ENCODE data around the gene SLC7A5.
"Not testable (repeated sequence)": the region's sequence is repeated elsewhere in the genome, so short reads cannot be mapped to it uniquely, and the experiment has no call there.

GRCh38 chr16:87912691-87913090 lies 43.4 kb upstream of the SLC7A5 start:
- TF ChIP-seq FOXA1 (IDR thresholded peaks at IDR 0.05); PKNOX1 (IDR thresholded peaks at IDR 0.05); FOXM1 (IDR thresholded peaks at IDR 0.05; ENCODE audit: borderline replicate concordance); SUZ12 (IDR thresholded peaks at IDR 0.05); BHLHE40 (IDR thresholded peaks at IDR 0.05; ENCODE audit: borderline replicate concordance); ZNF384 (IDR thresholded peaks at IDR 0.05); ELF4 (IDR thresholded peaks at IDR 0.05); L3MBTL2 (conservative IDR thresholded peaks at IDR 0.05); FOXK2 (IDR thresholded peaks at IDR 0.05): not testable (repeated sequence)

All from HEK293T (cell line).